Mucosa of stomach (tissue), 1 donor: ENCODE measurements around the gene P2RY11.

ENCODE experiments used
- H3K27me3 ChIP-seq: one replicate; pipeline ENCODE4 v1.7.0; 2013; ENCODE audit warnings: mild to moderate bottlenecking, low read length; ENCODE audit not compliant: control insufficient read depth, insufficient read depth
- H3K36me3 ChIP-seq: one replicate; pipeline ENCODE4 v1.7.0; 2013; ENCODE audit warnings: low read length; ENCODE audit not compliant: control insufficient read depth, insufficient read depth
- H3K4me1 ChIP-seq: one replicate; pipeline ENCODE4 v1.7.0; 2013; ENCODE audit warnings: mild to moderate bottlenecking, low read length; ENCODE audit not compliant: control insufficient read depth, insufficient read depth
- H3K4me3 ChIP-seq: one replicate; pipeline ENCODE4 v1.7.0; 2013; ENCODE audit warnings: low read length
- H3K9ac ChIP-seq: one replicate; pipeline ENCODE4 v1.7.0; 2013; ENCODE audit warnings: mild to moderate bottlenecking, low read length, moderate library complexity
- H3K9me3 ChIP-seq: one replicate; pipeline ENCODE4 v1.7.0; 2013; ENCODE audit warnings: mild to moderate bottlenecking, low read length, moderate library complexity; ENCODE audit not compliant: control insufficient read depth
- donor health status: Pancreatic carcinoma.

P2RY11 gene

DNA sequence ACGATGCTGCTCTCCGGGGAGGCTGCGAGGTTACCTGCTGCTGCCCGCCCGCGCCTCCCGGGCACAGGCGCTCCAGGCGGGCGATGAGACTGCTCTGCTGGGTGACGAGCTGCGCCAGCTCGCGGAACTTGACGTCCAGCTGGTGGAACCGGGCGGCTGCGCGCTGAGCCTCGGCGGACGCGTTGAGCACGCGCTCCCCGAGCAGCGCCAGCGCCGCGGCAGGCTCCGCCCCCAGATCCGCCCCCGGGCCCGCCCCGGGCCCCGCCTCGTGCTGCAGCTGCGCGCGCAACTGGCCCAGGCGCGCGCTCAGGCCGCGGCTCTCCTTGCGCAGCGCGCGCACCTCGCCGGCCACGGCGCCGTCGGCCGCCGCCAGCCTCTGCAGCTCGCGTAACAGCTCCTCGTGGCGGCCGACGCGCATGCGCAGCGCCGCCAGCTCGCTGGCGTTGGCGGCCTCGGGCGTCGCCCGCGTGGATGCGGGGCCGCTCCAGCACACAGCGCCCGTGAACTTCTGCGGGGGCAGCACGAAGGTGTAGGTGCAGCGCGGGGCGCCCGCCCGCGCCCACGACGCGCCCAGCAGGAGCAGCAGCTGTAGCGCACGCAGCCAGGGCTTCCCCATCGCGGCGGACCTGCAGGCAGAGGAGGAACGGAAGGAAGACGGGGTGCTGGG is 15.4 kb upstream of the P2RY11 start:
- Histone ChIP-seq H3K36me3 (no peaks in the 10 kb centered on the region), H3K9me3 (no peaks in the 10 kb centered on the region), H3K4me1 (peaks cover 4% of the 10 kb centered on the region), H3K4me3 (no peak overlapping the region), H3K9ac (no peak overlapping the region), H3K27me3 (no peaks in the 10 kb centered on the region)

DNA sequence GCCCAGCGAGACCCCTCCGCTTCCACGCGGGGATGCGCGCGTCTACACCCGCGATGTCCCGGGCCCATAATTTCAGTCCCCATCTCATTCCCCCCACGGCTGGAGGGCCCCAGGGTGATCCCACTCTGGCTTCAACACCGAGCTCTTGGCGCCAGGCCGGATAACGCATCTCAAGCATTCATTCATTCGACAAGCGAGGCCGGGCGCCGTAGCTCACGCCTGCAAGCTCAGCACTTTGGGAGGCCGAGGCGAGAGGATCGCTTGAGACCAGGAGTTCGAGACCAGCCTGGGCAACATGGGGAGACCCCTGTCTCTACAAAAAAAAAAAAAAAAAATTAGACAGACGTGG is 14.9 kb upstream of the P2RY11 start:
- H3K27me3 ChIP-seq: no peaks in the 10 kb centered on the region
- H3K9me3 ChIP-seq: no peaks in the 10 kb centered on the region
- no peaks in the 10 kb centered on the region for H3K36me3 ChIP-seq
- peaks cover 4% of the 10 kb centered on the region for H3K4me1 ChIP-seq
- no peak overlapping the region for H3K4me3 ChIP-seq
- no peak overlapping the region for H3K9ac ChIP-seq

DNA sequence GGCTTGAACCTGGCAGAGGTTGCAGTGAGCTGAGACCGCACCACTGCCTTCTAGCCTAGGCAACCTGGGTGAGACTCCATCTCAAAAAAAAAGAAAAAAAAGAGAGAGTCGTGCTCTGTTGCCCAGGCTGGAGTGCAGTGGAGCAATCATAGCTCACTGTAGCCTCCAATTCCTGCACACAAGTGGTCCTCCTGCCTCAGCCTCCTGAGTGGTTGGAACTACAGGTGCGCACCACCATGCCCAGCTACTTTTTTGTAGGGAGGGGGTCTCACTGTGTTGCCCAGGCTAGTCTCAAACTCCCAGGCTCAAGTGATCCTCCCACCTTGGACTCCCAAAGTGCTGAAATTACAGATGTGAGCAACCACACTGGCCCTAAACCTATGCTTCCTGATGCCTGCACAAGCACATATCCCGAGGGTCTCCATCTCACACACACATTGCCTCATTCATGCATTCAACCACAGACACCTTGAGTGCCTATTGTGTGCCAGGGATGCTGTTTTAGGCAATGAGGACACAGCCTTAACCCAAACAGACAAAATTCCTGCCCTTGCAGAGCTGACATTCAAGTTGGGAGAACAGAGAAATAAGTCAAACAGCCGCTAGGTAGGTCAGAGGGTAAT is 11.2 kb upstream of the P2RY11 start:
- H3K9ac ChIP-seq: no peak overlapping the region
- no peaks in the 10 kb centered on the region for H3K27me3 ChIP-seq
- no peak overlapping the region for H3K4me3 ChIP-seq
- H3K9me3 ChIP-seq: no peaks in the 10 kb centered on the region
- peaks cover 4% of the 10 kb centered on the region for H3K4me1 ChIP-seq
- no peaks in the 10 kb centered on the region for H3K36me3 ChIP-seq

DNA sequence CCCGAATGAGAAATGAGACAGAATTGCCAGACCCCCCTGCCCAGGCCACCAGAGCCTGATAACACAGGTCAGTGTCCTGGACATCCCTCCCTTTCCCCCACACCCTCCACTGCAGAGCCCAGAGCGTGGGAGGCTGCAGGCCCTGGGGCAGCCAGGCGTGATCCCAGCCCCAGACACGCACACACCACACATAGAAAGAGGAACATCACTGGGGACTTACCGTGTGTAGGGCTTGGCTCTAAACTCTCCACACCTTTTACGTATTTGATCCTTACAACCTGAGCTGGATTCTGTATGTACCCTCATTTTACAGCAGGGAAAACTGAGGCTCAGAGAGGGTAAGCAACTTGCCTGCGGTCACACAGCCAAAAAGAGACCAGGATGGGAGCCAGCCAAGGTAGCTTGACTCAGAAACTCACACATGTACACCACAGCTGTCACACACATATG is 8.7 kb upstream of the P2RY11 start:
- H3K9ac ChIP-seq: no peak overlapping the region
- no peak overlapping the region for H3K4me3 ChIP-seq
- H3K36me3 ChIP-seq: peaks cover 4% of the 10 kb centered on the region
- peaks cover 13% of the 10 kb centered on the region for H3K4me1 ChIP-seq
- no peaks in the 10 kb centered on the region for H3K9me3 ChIP-seq
- H3K27me3 ChIP-seq: no peaks in the 10 kb centered on the region

DNA sequence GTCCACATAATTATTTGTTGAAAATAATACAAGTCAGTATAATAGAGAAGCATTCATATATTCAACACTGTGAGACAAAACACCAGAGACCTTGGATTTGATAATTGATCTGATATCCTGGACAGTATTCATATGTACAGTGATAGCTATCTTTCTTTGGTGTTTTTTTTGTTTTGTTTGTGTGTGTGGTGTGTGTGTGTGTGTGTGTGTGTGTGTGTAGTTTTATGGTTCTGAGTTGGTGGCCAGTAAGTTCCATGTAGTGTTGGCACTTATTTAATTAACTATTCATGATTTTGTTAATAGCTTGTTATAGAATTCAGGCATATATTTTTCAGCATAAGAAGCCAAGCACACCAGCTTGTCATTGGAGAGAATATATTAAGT is 7.4 kb upstream of the P2RY11 start:
- peaks cover 13% of the 10 kb centered on the region for H3K4me1 ChIP-seq
- peaks cover 8% of the 10 kb centered on the region for H3K36me3 ChIP-seq
- H3K9ac ChIP-seq: no peak overlapping the region
- no peaks in the 10 kb centered on the region for H3K27me3 ChIP-seq
- no peaks in the 10 kb centered on the region for H3K9me3 ChIP-seq
- no peak overlapping the region for H3K4me3 ChIP-seq

DNA sequence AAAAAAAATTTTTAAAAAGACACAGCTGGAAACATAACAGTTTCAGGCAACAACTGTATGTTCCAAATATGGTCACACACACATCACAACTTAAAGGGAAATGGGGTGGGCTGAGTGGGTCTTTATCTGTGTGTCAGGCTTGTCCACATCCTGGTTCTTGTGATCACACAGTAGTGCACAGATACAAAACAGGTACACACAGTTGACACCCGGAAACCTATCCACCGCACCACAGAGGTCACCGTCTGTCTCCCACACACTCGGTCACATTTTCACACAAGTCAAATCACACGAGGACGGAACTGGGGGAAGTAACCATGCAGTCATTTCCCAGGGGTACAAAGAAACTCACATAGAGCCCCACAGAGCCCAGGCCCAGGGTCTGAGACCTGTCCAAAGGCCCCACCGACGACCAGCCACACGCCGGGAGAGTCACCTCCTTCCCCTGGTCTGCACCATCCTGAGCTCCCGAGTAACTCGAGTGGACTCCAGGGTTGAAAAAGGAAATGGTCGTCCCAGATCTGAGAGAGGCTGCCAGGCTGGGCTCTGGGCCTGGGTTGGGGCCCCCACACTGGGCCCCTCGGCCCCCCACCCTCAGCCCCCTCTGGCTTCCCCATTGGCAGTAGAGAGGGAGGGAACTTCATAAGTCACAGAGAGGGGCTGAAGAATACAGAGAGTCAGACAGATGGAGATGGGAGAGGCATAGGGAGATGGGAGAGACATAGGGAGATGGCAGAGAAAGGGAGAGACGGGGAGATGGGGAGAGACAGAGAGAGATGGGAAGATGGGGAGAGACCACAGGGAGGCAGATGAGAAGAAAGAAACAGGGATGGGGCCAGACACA is 6.6 kb upstream of the P2RY11 start:
- Histone ChIP-seq H3K4me3 (no peak overlapping the region), H3K9me3 (no peaks in the 10 kb centered on the region), H3K9ac (no peak overlapping the region), H3K27me3 (no peaks in the 10 kb centered on the region), H3K36me3 (peaks cover 15% of the 10 kb centered on the region), H3K4me1 (peaks cover 13% of the 10 kb centered on the region)

DNA sequence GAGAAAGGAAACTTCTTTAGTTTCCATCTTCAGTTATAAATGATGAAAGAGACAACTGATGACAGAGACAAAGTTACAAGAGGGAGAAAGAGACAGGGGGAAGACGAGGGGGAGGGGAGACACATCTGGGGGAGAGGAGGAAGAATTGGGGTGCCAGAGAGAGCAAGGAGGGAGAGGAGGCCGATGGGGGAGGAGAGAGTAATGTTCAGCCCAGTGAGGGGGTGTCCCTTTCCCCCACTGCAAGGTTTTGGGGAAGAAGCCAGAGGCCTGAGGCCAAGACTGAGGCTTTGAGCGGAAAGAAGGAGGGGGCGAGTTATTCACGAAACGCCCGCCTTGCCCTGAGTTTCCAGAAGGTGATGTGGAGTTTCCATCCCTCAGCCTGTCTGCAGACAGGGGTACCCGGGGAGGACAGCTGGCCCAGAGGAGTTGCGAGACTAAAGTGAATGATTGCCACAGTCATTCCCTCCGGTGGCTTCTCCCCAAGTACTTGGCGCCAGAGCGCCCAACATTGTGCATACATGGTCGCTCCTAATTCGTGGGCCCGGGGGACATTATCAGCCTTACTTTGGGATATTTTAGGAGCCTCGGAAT is 5.9 kb upstream of the P2RY11 start:
- peak overlapping the region; percentile 39 for H3K9ac ChIP-seq
- peaks cover 13% of the 10 kb centered on the region for H3K4me1 ChIP-seq

DNA sequence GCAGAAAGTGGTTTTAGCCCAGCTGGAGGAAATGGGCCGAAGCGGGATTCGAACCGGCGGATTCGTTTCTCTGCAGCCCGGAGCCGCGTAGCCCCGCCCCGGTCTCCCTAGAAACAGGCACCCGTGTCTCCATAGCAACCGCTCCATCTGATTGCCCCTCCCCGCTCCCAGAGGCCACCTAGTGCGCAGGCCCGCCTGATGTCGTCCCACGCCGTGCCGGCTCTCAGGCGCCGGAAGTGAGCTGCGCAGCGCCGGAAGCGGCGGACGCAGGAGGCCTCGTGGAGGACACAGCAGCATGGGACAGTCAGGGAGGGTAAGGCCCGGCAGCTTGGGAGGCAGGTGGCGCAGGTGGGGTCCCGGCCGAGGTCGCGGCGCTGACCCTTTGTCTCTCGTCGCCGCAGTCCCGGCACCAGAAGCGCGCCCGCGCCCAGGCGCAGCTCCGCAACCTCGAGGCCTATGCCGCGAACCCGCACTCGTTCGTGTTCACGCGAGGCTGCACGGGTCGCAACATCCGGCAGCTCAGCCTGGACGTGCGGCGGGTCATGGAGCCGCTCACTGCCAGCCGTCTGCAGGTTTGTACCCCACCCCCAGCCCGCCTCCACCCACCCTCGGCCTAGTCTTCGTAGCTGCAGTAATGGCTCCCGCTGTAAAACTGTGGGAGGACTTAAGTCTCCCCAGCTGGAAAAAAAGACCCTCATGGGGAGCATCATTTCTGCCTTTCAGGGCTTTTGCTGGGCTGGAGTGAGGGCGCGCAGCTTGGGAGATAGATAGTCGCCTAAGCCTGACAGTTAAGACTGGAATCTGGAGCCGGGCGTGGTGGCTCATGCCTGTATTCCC is 5.2 kb upstream of the P2RY11 start, which contains the start of gene PPAN:
PPAN (plus strand) TSS at position 263 of the 837 bp plus-strand sequence; CDS start at position 296, 33 bp downstream.
- Histone ChIP-seq H3K4me1 (peaks cover 13% of the 10 kb centered on the region), H3K4me3 (peak within 1 kb of the TSS; percentile 19), H3K9me3 (no peaks in the 10 kb centered on the region), H3K36me3 (peaks cover 15% of the 10 kb centered on the region), H3K27me3 (no peaks in the 10 kb centered on the region), H3K9ac (peak within 1 kb of the TSS; percentile 57)

More for the DNA sequence above, 5.9 kb upstream of the P2RY11 start:
- Histone ChIP-seq H3K36me3 (peaks cover 15% of the 10 kb centered on the region), H3K9me3 (no peaks in the 10 kb centered on the region), H3K27me3 (no peaks in the 10 kb centered on the region), H3K4me3 (peak overlapping the region; percentile 19)

DNA sequence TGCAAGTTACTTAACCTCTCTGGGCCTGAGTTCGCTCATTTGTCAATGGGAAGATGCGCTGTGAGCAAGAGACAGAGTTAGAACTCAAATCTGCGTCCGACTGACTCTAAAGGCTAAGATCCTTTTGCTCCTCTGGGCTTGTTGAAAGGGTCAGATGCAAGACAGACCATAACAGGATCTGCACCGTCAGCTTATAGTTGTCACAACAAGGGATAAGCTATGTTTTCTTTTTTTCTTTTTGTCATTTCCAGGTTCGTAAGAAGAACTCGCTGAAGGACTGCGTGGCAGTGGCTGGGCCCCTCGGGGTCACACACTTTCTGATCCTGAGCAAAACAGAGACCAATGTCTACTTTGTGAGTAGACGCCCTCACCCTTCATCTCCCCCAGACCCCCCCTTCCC is 4.2 kb upstream of the P2RY11 start:
- Histone ChIP-seq H3K9ac (peak overlapping the region; percentile 57), H3K36me3 (peaks cover 15% of the 10 kb centered on the region), H3K9me3 (no peaks in the 10 kb centered on the region), H3K4me3 (no peak overlapping the region), H3K4me1 (peaks cover 13% of the 10 kb centered on the region), H3K27me3 (no peaks in the 10 kb centered on the region)

DNA sequence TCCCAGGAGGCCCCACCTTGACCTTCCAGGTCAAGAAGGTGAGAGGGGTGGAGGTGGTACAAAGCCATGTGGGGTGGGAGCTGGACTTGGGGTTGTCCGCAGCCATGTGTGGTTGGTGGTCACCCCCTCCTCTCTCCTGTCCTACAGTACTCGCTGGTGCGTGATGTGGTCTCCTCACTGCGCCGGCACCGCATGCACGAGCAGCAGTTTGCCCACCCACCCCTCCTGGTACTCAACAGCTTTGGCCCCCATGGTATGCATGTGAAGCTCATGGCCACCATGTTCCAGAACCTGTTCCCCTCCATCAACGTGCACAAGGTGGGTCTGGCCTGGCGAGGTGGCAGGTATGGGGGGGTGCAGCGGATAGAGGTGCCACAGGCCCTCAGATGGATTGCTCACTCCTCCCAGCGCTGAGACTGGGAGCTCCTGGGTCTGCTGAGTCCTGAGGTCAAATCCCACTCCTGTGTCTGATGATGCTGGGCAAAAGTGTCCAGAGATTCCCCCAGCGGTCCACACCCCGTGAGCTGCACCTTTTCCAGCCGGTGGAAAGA is 3.6 kb upstream of the P2RY11 start:
- Histone ChIP-seq H3K27me3 (no peaks in the 10 kb centered on the region), H3K4me1 (peaks cover 15% of the 10 kb centered on the region), H3K9ac (no peak overlapping the region), H3K36me3 (peaks cover 15% of the 10 kb centered on the region), H3K9me3 (no peaks in the 10 kb centered on the region), H3K4me3 (no peak overlapping the region)

DNA sequence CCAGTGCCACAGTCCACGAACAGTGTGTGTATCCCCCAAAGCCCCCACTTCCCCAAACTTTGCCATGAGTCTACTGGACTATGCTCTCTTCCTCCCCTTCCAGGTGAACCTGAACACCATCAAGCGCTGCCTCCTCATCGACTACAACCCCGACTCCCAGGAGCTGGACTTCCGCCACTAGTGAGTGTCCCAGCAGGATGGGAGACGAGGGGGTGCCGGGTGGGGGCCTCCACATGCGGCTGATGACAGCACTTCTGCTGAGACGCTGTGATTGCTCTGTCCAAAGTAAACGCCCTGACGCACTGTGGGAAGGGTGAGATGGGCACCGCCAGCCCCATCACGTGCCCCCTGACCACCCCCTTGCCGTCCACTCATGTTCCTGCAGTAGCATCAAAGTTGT is 2.0 kb upstream of the P2RY11 start:
- Histone ChIP-seq H3K9ac (no peak overlapping the region), H3K36me3 (peaks cover 15% of the 10 kb centered on the region), H3K4me3 (no peak overlapping the region), H3K9me3 (no peaks in the 10 kb centered on the region), H3K4me1 (peaks cover 22% of the 10 kb centered on the region), H3K27me3 (no peaks in the 10 kb centered on the region)
